Stomach (tissue), 9 donors: ENCODE measurements around the gene ZCCHC7. TPM values are rescaled to one million over a fixed set of nuclear protein-coding genes. Genes with fewer than 3 reads are reported as not detected.

Experiments
- DNase-seq, 2 donors: peaks; one replicate each; pipeline versions ENCODE4 v3.0.0 to v3.0.0-alpha.2; 2013 to 2019
- H3K27ac ChIP-seq, 5 donors: fragments of 200-600 bp in 4 of 5; sonication (generic) in 4 of 5; one replicate each; pipeline ENCODE4 v1.5.1; 2013 to 2019; ENCODE audit warnings: mild to moderate bottlenecking in 1 of 5, moderate library complexity in 1 of 5
- H3K27me3 ChIP-seq, 3 donors: fragments of 200-600 bp; sonication (generic); one replicate each; pipeline ENCODE4 v1.5.1; 2017 to 2019; ENCODE audit warnings: mixed run types in 1 of 3
- H3K36me3 ChIP-seq, 4 donors: fragments of 200-600 bp; sonication (generic); 1 replicate in 3 of 4; 2 replicates in 1 of 4; pipeline ENCODE4 v1.5.1; 2016 to 2019
- H3K4me1 ChIP-seq, 4 donors: fragments of 200-600 bp; sonication (generic); one replicate each; pipeline ENCODE4 v1.5.1; 2016 to 2019
- H3K4me3 ChIP-seq, 4 donors: fragments of 200-600 bp; sonication (generic) in 3 of 4; one replicate each; pipeline ENCODE4 v1.5.1; 2016 to 2019; ENCODE audit warnings: mild to moderate bottlenecking in 1 of 4
- H3K9me3 ChIP-seq, 4 donors: fragments of 200-600 bp; sonication (generic); one replicate each; pipeline ENCODE4 v1.5.1; 2016 to 2019
- CTCF ChIP-seq, 7 experiments: fragments of 450-650 bp in 4 of 7; fragments of 200-600 bp in 3 of 7; sonication (generic) in 3 of 7; IDR thresholded peaks; one replicate each; pipeline ENCODE4 v1.5.1; 2016 to 2019; ENCODE audit warnings: antibody characterized with exemption in 7 of 7, control low read depth in 2 of 7, mild to moderate bottlenecking in 1 of 7
- EP300 ChIP-seq: sonication (generic); formaldehyde crosslinking; IDR thresholded peaks from one replicate; pipeline ENCODE4 v1.6.1; 2017; ENCODE audit warnings: antibody characterized with exemption
- POLR2A ChIP-seq, 4 donors: fragments of 450-650 bp; IDR thresholded peaks; one replicate each; pipeline ENCODE4 v1.6.1; 2016; ENCODE audit warnings: antibody characterized with exemption in 4 of 4, control low read depth in 2 of 4, mild to moderate bottlenecking in 1 of 4, moderate library complexity in 1 of 4
- POLR2AphosphoS5 ChIP-seq, 3 donors: sonication (generic); formaldehyde crosslinking; IDR thresholded peaks; one replicate each; pipeline ENCODE4 v1.6.1; 2016; ENCODE audit warnings: antibody characterized with exemption in 3 of 3
- WGBS, 5 donors: extraction: QIAGEN DNeasy Blood & Tissue Kit in 3 of 5; methylation state at CpG; one replicate each; pipeline versions ENCODE4 v1.1.5 to v1.1.7; 2013 to 2018; 5-methylcytosine and 5-hydroxymethylcytosine counted together
- intact Hi-C: fragments of 100-400 bp; cut with DNase I; formaldehyde crosslinking; loops from one replicate; pipeline ENCODE4 v1.15.1; 2023; ENCODE audit warnings: low total_unique reads
- polyA plus RNA-seq, 3 donors: library from polyadenylated mRNA; stranded (reverse); fragments of 200-250 nt; gene quantifications; one replicate each; pipeline ENCODE4 v1.2.3, GENCODE V29; 2013
- total RNA-seq, 5 donors: library from RNA; depleted of rRNA; stranded (reverse); fragments of >200 nt; gene quantifications; one replicate each; pipeline versions ENCODE4 v1.1.0 to v1.2.3, GENCODE V29; 2014 to 2016
- donor health status: healthy with polysubstance abuse.
- donor health status: Bipolar disorder and iron deficiency.
- donor health status: healthy.

The ZCCHC7 gene
- total and polyA plus RNA-seq, 8 donors = 7.9 to 67.1 (median 17.6) TPM

DNA sequence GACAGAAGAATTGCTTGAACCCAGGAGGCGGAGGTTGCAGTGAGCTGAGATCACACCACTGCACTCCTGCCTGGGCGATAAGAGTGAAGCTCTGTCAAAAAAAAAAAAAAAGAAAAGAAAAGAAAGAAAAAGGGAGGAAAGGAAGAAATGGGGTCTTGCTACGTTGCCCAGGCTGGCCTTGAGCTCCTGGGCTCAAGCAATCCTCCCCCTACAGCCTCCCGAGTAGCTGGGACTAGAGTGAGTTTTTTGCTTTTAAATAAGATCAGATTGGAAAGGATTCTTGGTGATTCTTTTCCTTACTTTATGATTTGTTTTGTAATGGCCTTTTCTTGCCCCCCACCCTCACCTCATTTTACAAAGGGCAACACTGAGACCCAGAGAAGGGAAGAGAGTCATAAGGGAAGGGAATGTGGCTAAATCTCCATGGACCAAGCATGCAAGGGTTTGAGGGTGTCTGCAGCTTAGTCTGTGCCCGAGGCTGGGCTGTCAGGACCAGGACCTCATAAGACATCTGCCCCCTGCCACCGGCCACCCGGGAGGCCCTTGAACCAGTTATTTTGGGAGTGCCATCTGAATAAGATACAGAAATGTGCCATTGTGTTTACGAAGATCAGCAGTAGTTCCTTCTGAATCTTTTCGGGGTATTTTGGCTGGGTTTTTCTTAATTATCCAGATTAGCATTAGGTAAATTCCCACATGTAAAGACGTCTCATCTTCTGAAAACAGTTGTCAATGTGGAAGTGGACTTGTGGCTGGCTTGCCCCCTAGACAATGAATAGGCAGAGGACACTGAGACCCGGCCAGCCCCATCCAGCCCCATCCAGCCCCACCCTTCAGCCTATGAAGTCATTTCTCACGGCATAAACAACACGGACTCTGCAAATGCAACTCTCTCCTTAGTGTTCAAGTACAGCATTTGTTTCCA is 257.6 kb downstream of the ZCCHC7 start:
- 64 to 78% (median 75%) methylated on average over 12 to 13 of the region's 13 CpGs for WGBS, 5 donors
- intact Hi-C loops = no loop called here
- TF ChIP-seq POLR2AphosphoS5 (IDR thresholded peaks at IDR 0.05) (no peak), POLR2A (IDR thresholded peaks at IDR 0.05) (no peak), EP300 (no peak), CTCF (IDR thresholded peaks at IDR 0.05) (no peak)
- H3K4me3 ChIP-seq = no peak overlapping the region
- DNase-seq = no peak
- no peaks in the 10 kb centered on the region for H3K36me3 ChIP-seq
- H3K9me3 ChIP-seq = no peaks in the 10 kb centered on the region
- H3K27ac ChIP-seq = no peak overlapping the region
- H3K4me1 ChIP-seq = no peaks in the 10 kb centered on the region
- peaks cover 0 to 4% (median 0%) of the 10 kb centered on the region in 3 donors for H3K27me3 ChIP-seq

- intact Hi-C loops = no loop called here
- H3K4me3 ChIP-seq = no peak overlapping the region
These were observed 258.2 kb downstream of the ZCCHC7 start for GRCh38 chr9:37378613-37379004.

GRCh38 chr9:37379835-37380234 is 259.5 kb downstream of the ZCCHC7 start:
- H3K27me3 ChIP-seq = no peaks in the 10 kb centered on the region
- no peak for DNase-seq
- no peak overlapping the region for H3K27ac ChIP-seq
- H3K9me3 ChIP-seq = no peaks in the 10 kb centered on the region
- intact Hi-C loops = no loop called here
- TF ChIP-seq POLR2AphosphoS5 (IDR thresholded peaks at IDR 0.05) (no peak), EP300 (no peak), CTCF (IDR thresholded peaks at IDR 0.05) (no peak), POLR2A (IDR thresholded peaks at IDR 0.05) (no peak)
- no peaks in the 10 kb centered on the region for H3K4me1 ChIP-seq
- H3K36me3 ChIP-seq = no peaks in the 10 kb centered on the region
- H3K4me3 ChIP-seq = no peak overlapping the region
- 66 to 87% (median 78%) methylated on average over 2 of the region's 2 CpGs for WGBS, 5 donors

More at GRCh38 chr9:37378613-37379004, 258.2 kb downstream of the ZCCHC7 start:
- Histone ChIP-seq H3K27me3 (peaks cover 0 to 4% (median 0%) of the 10 kb centered on the region in 3 donors), H3K4me1 (no peaks in the 10 kb centered on the region), H3K36me3 (no peaks in the 10 kb centered on the region), H3K9me3 (no peaks in the 10 kb centered on the region), H3K27ac (no peak overlapping the region)
- DNase-seq = no peak
- TF ChIP-seq CTCF (IDR thresholded peaks at IDR 0.05) (no peak), POLR2A (IDR thresholded peaks at IDR 0.05) (no peak), POLR2AphosphoS5 (IDR thresholded peaks at IDR 0.05) (no peak), EP300 (no peak)
- WGBS, 5 donors = 87 to 92% (median 91%) methylated on average over 15 to 19 of the region's 19 CpGs

GRCh38 chr9:37380570-37380969 is 260.2 kb downstream of the ZCCHC7 start:
- Histone ChIP-seq H3K9me3 (no peaks in the 10 kb centered on the region), H3K27me3 (no peaks in the 10 kb centered on the region), H3K36me3 (no peaks in the 10 kb centered on the region), H3K27ac (no peak overlapping the region), H3K4me1 (no peaks in the 10 kb centered on the region), H3K4me3 (no peak overlapping the region)
- 86 to 94% (median 91%) methylated on average over 9 of the region's 9 CpGs for WGBS, 5 donors
- intact Hi-C loops = no loop called here
- no peak for DNase-seq
- no peak for TF ChIP-seq POLR2AphosphoS5 (IDR thresholded peaks at IDR 0.05)
- TF ChIP-seq POLR2A (IDR thresholded peaks at IDR 0.05) = no peak
- no peak for TF ChIP-seq CTCF (IDR thresholded peaks at IDR 0.05)
- TF ChIP-seq EP300 = no peak
